Osteoblast (primary cell): ENCODE data around the gene SENP8. TPM values are rescaled to one million over a fixed set of nuclear protein-coding genes. Genes with fewer than 3 reads are reported as not detected.
"Not testable (repeated sequence)": the region's sequence is repeated elsewhere in the genome, so short reads cannot be mapped to it uniquely, and the experiment has no call there.

ENCODE experiments used
- DNase-seq: peaks from one replicate; pipeline ENCODE4 v3.0.0; 2011; ENCODE audit warnings: low spot score, mixed read lengths; ENCODE audit not compliant: insufficient read length; ENCODE audit errors: missing footprints
- H2AFZ ChIP-seq: 2 replicates; pipeline ENCODE4 v1.6.0; 2011; ENCODE audit warnings: mild to moderate bottlenecking, low read length
- H3K27ac ChIP-seq: 2 replicates; pipeline ENCODE4 v1.5.1; 2011; ENCODE audit warnings: mild to moderate bottlenecking, low read depth, low read length, moderate library complexity
- H3K27me3 ChIP-seq: 2 replicates; pipeline ENCODE4 v1.6.0; 2012; ENCODE audit warnings: mild to moderate bottlenecking, control low read depth, inconsistent platforms, low read length, moderate library complexity; ENCODE audit not compliant: insufficient read depth
- H3K36me3 ChIP-seq: 2 replicates; pipeline ENCODE4 v1.5.1; 2011; ENCODE audit warnings: mild to moderate bottlenecking, low read length, control low read depth, moderate library complexity; ENCODE audit not compliant: insufficient read depth
- H3K4me1 ChIP-seq: 2 replicates; pipeline ENCODE4 v1.5.1; 2011; ENCODE audit warnings: mild to moderate bottlenecking, low read length, control low read depth, moderate library complexity; ENCODE audit not compliant: insufficient read depth
- H3K4me2 ChIP-seq: 2 replicates; pipeline ENCODE4 v1.6.0; 2011; ENCODE audit warnings: mild to moderate bottlenecking, low read length; ENCODE audit not compliant: insufficient read depth
- H3K4me3 ChIP-seq: fragments of 200-600 bp; sonication (generic); 3 replicates; pipeline ENCODE4 v1.5.1; 2012; ENCODE audit warnings: mild to moderate bottlenecking, low read length, inconsistent platforms; ENCODE audit not compliant: insufficient read depth
- H3K79me2 ChIP-seq: 2 replicates; pipeline ENCODE4 v1.6.0; 2012; ENCODE audit warnings: mild to moderate bottlenecking, low read length, control low read depth, inconsistent platforms; ENCODE audit not compliant: insufficient read depth
- H3K9me3 ChIP-seq: 2 replicates; pipeline ENCODE4 v1.5.1; 2011; ENCODE audit warnings: low read depth, low read length, control low read depth
- H4K20me1 ChIP-seq: 2 replicates; pipeline ENCODE4 v1.6.0; 2012; ENCODE audit warnings: mild to moderate bottlenecking, low read length, control low read depth; ENCODE audit not compliant: insufficient read depth
- CTCF ChIP-seq: IDR thresholded peaks from 2 replicates; pipeline ENCODE4 v1.5.1; 2011; ENCODE audit warnings: mild to moderate bottlenecking, low read depth, low read length, moderate library complexity; ENCODE audit errors: extremely low read depth
- total RNA-seq: library from RNA; depleted of rRNA; stranded (reverse); fragments of >200 nt; gene quantifications from 2 replicates; pipeline ENCODE4 v1.2.3, GENCODE V29; 2012

The SENP8 gene
- total RNA-seq, 1 donor: 2.5 TPM

GRCh38 chr15:72169921-72170611 lies 51.9 kb downstream of the SENP8 start:
- Histone ChIP-seq H3K4me2 (no peak overlapping the region), H3K79me2 (no peaks in the 10 kb centered on the region), H2AFZ (no peak overlapping the region), H3K27ac (no peak overlapping the region), H4K20me1 (no peaks in the 10 kb centered on the region), H3K9me3 (no peaks in the 10 kb centered on the region), H3K36me3 (no peaks in the 10 kb centered on the region), H3K4me1 (no peaks in the 10 kb centered on the region), H3K27me3 (peaks cover 38% of the 10 kb centered on the region), H3K4me3 (no peak overlapping the region)
- no peak for TF ChIP-seq CTCF
- DNase-seq: no peak

GRCh38 chr15:72170691-72171090 lies 52.5 kb downstream of the SENP8 start:
- no peak overlapping the region for H3K4me2 ChIP-seq

GRCh38 chr15:72171978-72172377 lies 53.8 kb downstream of the SENP8 start:
- not testable (repeated sequence) for H3K4me1 ChIP-seq, H4K20me1 ChIP-seq, H3K36me3 ChIP-seq, H2AFZ ChIP-seq, H3K79me2 ChIP-seq, H3K4me2 ChIP-seq, DNase-seq, H3K4me3 ChIP-seq, H3K27ac ChIP-seq, H3K9me3 ChIP-seq
- H3K27me3 ChIP-seq: peaks cover 42% of the 10 kb centered on the region

More at GRCh38 chr15:72170691-72171090, 52.5 kb downstream of the SENP8 start:
- peaks cover 41% of the 10 kb centered on the region for H3K27me3 ChIP-seq
- H3K79me2 ChIP-seq: no peaks in the 10 kb centered on the region
- no peak overlapping the region for H3K4me3 ChIP-seq
- no peak overlapping the region for H3K27ac ChIP-seq
- no peak for DNase-seq
- no peaks in the 10 kb centered on the region for H4K20me1 ChIP-seq
- no peak overlapping the region for H2AFZ ChIP-seq
- H3K9me3 ChIP-seq: no peaks in the 10 kb centered on the region
- no peaks in the 10 kb centered on the region for H3K4me1 ChIP-seq
- H3K36me3 ChIP-seq: no peaks in the 10 kb centered on the region
- TF ChIP-seq CTCF: no peak

- H3K79me2 ChIP-seq: no peaks in the 10 kb centered on the region
- H3K27ac ChIP-seq: no peak overlapping the region
- no peak for TF ChIP-seq CTCF
- no peaks in the 10 kb centered on the region for H3K9me3 ChIP-seq
- H4K20me1 ChIP-seq: no peaks in the 10 kb centered on the region
- peaks cover 40% of the 10 kb centered on the region for H3K27me3 ChIP-seq
- H3K4me2 ChIP-seq: no peak overlapping the region
- H3K36me3 ChIP-seq: no peaks in the 10 kb centered on the region
- H3K4me3 ChIP-seq: no peak overlapping the region
- no peaks in the 10 kb centered on the region for H3K4me1 ChIP-seq
- H2AFZ ChIP-seq: no peak overlapping the region
- peak; percentile 26 for DNase-seq
Measured at GRCh38 chr15:72172796-72173195, 54.6 kb downstream of the SENP8 start.
